Measurements from ENCODE around the gene TEAD1.

DNA sequence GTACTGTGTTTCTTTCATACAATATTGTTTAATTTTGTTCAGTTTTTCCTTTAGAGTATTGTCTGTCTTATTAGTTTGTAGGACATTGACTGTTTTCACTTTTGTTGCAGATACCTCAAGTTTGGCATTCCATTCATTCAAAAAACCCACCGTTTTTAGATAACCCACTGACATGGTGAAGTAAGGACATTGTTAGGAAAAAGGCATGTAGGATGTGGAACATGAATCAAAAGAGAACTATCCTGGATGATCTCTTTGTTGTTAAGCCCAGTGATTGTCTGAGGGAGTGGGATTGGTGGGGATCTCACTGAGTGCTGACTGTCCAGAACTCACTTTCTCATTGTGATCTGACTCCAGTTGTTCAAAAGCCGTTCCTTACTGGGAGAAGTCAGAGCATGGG, 119.3 kb downstream of the TEAD1 start:
- TF ChIP-seq, protein P1, sequence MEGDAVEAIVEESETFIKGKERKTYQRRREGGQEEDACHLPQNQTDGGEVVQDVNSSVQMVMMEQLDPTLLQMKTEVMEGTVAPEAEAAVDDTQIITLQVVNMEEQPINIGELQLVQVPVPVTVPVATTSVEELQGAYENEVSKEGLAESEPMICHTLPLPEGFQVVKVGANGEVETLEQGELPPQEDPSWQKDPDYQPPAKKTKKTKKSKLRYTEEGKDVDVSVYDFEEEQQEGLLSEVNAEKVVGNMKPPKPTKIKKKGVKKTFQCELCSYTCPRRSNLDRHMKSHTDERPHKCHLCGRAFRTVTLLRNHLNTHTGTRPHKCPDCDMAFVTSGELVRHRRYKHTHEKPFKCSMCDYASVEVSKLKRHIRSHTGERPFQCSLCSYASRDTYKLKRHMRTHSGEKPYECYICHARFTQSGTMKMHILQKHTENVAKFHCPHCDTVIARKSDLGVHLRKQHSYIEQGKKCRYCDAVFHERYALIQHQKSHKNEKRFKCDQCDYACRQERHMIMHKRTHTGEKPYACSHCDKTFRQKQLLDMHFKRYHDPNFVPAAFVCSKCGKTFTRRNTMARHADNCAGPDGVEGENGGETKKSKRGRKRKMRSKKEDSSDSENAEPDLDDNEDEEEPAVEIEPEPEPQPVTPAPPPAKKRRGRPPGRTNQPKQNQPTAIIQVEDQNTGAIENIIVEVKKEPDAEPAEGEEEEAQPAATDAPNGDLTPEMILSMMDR (IDR thresholded peaks at IDR 0.05): no peak
- TF ChIP-seq POLR2A (IDR thresholded peaks at IDR 0.05) (no peak), EP300 (IDR thresholded peaks at IDR 0.05; ENCODE audit: low read depth) (no peak), POLR2AphosphoS5 (IDR thresholded peaks at IDR 0.05) (no peak)
